ENCODE measurements around the gene IFNAR2.

GRCh38 chr21:33201956-33202355 lies 27.8 kb upstream of the IFNAR2 start:
- TF ChIP-seq CTCF (conservative IDR thresholded peaks at IDR 0.05; ENCODE audit: low read length): no peak
- TF ChIP-seq EZH2phosphoT487 (IDR thresholded peaks at IDR 0.05; ENCODE audit: borderline replicate concordance, low read depth, low read length): no peak

Data from OCI-LY7 (cell line).